ENCODE measurements around the gene ARRDC3. TPM values are rescaled to one million over a fixed set of nuclear protein-coding genes. Genes with fewer than 3 reads are reported as not detected.
A peak's percentile ranks its signal among the peaks of the same experiment; 100 is the strongest.

ARRDC3 gene
- total RNA-seq, 1 experiment from 2014 or later: 46.3 TPM

DNA sequence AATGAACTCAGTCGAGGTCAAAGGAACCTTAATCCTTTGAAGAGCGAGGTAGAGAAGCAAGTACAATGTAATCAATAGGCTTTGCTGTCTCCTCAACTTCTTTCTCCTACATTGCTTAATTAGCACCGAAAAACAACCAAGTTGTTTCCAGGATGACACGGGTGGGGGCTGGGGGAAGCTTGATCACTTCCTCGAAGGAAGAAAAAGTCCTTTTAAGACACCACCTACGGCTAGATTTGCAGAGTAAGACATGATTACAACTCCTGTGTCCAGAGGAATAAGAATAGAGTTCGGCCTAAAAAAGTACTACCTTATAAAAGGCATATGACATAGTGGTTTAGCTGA is 811 bp upstream of the ARRDC3 start:
- intact Hi-C loops (cut with micrococcal nuclease; ENCODE audit: unreplicated experiment): loop anchor here (1.0 to 10.0 kb wide), 6 partner anchors 172 to 518 kb away; no protein-coding TSS in a partner anchor
- ChIA-PET CTCF (interaction anchor here (1.1 to 2.3 kb wide), 3 partner anchors 36 to 452 kb away, joined by 4 to 17 read pairs (median 5); no protein-coding TSS in a partner anchor), POLR2A (ENCODE audit: low non-redundant PET) (interaction anchor here (0.9 to 1.2 kb wide), 2 partner anchors 20 to 490 kb away, joined by 3 to 5 read pairs; no protein-coding TSS in a partner anchor)
- DNase-seq (ENCODE audit: low spot score): peak; percentile 33
- no TSS peak for BruUV-seq (replicated peaks)
- Histone ChIP-seq H3K9me3 (ENCODE audit: low read depth, low read length, poor library complexity, severe bottlenecking) (no peaks in the 10 kb centered on the region), H3K4me1 (ENCODE audit: insufficient read depth, low read length, poor library complexity, severe bottlenecking) (peaks cover 14% of the 10 kb centered on the region), H3K27ac (ENCODE audit: low read depth, low read length, poor library complexity, severe bottlenecking) (peak overlapping the region; percentile 88), H3K4me3 (ENCODE audit: low read depth, low read length, poor library complexity, severe bottlenecking) (peak overlapping the region; percentile 84), H3K36me3 (ENCODE audit: insufficient read depth, low read length, poor library complexity, severe bottlenecking) (no peaks in the 10 kb centered on the region), H3K27me3 (replicated peaks; ENCODE audit: insufficient read depth, low read depth, low read length, poor library complexity) (no peaks in the 10 kb centered on the region)
- TF ChIP-seq EZH2 (IDR thresholded peaks at IDR 0.05; ENCODE audit: borderline replicate concordance, low read depth, low read length, poor library complexity, severe bottlenecking): no peak
- no peak for TF ChIP-seq CTCF (conservative IDR thresholded peaks at IDR 0.05; ENCODE audit: low read depth, low read length)

DNA sequence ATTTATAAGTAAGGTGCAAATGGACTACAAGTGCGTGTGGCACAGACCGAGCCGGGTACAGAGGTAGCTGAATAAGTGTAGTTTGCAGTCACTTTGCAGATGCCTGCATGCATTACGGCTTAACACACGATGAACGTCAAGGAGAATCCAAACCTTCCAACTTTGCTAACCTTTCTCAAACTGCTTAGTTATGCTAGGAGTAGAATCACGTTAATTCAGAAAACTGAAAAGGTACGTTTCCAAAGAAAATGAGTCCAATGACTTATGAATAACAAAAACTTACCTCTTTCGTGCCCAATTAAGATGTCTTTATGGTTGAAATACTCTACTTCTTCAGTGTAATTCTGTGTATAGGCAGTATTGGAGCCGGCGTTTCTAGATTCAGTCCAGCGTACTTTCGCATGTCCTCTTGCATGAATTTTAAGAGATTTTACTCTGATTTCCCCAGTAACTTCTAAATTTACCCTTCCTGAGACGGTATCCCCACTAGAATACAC is 539 bp downstream of the ARRDC3 start:
- CTCF ChIA-PET: interaction anchor here (0.5 to 1.1 kb wide), 3 partner anchors 35 to 450 kb away, joined by 3 to 4 read pairs (median 3); no protein-coding TSS in a partner anchor
- POLR2A ChIA-PET (ENCODE audit: low non-redundant PET): interaction anchor here (0.7 to 1.2 kb wide), 3 partner anchors 142 to 237 kb away, joined by 3 to 4 read pairs (median 3); no protein-coding TSS in a partner anchor
- peak; percentile 62 for DNase-seq (ENCODE audit: low spot score)
- Histone ChIP-seq H3K4me1 (ENCODE audit: insufficient read depth, low read length, poor library complexity, severe bottlenecking) (peaks cover 27% of the 10 kb centered on the region), H3K4me3 (ENCODE audit: low read depth, low read length, poor library complexity, severe bottlenecking) (peak overlapping the region; percentile 84), H3K27me3 (replicated peaks; ENCODE audit: insufficient read depth, low read depth, low read length, poor library complexity) (no peaks in the 10 kb centered on the region), H3K27ac (ENCODE audit: low read depth, low read length, poor library complexity, severe bottlenecking) (peak overlapping the region; percentile 88), H3K36me3 (ENCODE audit: insufficient read depth, low read length, poor library complexity, severe bottlenecking) (peaks cover 12% of the 10 kb centered on the region), H3K9me3 (ENCODE audit: low read depth, low read length, poor library complexity, severe bottlenecking) (no peaks in the 10 kb centered on the region)
- intact Hi-C loops (cut with micrococcal nuclease; ENCODE audit: unreplicated experiment): loop anchor here (2.0 to 10.0 kb wide), 3 partner anchors 170 to 330 kb away; no protein-coding TSS in a partner anchor
- TSS peak; percentile 55 for BruUV-seq (replicated peaks)
- no peak for TF ChIP-seq CTCF (conservative IDR thresholded peaks at IDR 0.05; ENCODE audit: low read depth, low read length)

DNA sequence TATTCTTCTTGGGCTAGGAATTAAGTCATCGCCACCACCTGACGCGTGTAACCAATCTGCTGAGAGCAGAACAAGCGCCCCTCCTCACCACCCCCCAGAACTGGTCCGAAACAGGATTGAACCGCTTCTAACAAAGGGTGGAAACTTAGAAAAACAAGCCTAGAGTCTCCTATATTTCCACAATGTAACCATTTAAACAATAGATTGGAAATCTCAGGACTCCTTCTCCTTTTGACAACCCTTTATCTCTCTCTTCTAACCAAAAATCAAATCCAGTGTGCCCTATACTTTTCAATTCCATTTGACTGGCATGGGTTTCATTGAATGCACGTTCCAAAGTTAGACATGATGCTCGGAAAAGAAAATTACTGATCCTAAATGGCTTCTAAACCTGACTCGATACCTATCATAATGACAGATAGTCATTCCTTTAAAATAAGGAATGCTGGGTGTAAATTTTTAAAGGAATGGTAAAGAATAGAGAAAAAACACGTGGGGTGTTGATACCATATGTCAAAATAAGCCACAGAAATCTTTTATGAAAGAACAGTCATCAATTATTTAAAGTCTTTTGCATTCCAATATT is 1.2 kb downstream of the ARRDC3 start:
- H3K27me3 ChIP-seq (replicated peaks; ENCODE audit: insufficient read depth, low read depth, low read length, poor library complexity): no peaks in the 10 kb centered on the region
- TF ChIP-seq EZH2 (IDR thresholded peaks at IDR 0.05; ENCODE audit: borderline replicate concordance, low read depth, low read length, poor library complexity, severe bottlenecking): no peak
- peak; percentile 81 for DNase-seq (ENCODE audit: low spot score)
- H3K27ac ChIP-seq (ENCODE audit: low read depth, low read length, poor library complexity, severe bottlenecking): peak overlapping the region; percentile 88
- no peaks in the 10 kb centered on the region for H3K9me3 ChIP-seq (ENCODE audit: low read depth, low read length, poor library complexity, severe bottlenecking)
- H3K4me3 ChIP-seq (ENCODE audit: low read depth, low read length, poor library complexity, severe bottlenecking): peak overlapping the region; percentile 84
- H3K36me3 ChIP-seq (ENCODE audit: insufficient read depth, low read length, poor library complexity, severe bottlenecking): peaks cover 19% of the 10 kb centered on the region
- CTCF ChIA-PET: no interaction called here
- POLR2A ChIA-PET (ENCODE audit: low non-redundant PET): no interaction called here
- peaks cover 34% of the 10 kb centered on the region for H3K4me1 ChIP-seq (ENCODE audit: insufficient read depth, low read length, poor library complexity, severe bottlenecking)
- intact Hi-C loops (cut with micrococcal nuclease; ENCODE audit: unreplicated experiment): loop anchor here (2.0 to 10.0 kb wide), 4 partner anchors 101 to 329 kb away; no protein-coding TSS in a partner anchor
- no TSS peak for BruUV-seq (replicated peaks)
